Left forelimb (tissue), 1 donor: ENCODE data around the gene SUGP1.
"Not testable (repeated sequence)": the region's sequence is repeated elsewhere in the genome, so short reads cannot be mapped to it uniquely, and the experiment has no call there.

Experiments
- DNase-seq: peaks from one replicate; pipeline ENCODE4 v3.0.0-alpha.2; 2018; ENCODE audit warnings: low spot score

Gene SUGP1

DNA sequence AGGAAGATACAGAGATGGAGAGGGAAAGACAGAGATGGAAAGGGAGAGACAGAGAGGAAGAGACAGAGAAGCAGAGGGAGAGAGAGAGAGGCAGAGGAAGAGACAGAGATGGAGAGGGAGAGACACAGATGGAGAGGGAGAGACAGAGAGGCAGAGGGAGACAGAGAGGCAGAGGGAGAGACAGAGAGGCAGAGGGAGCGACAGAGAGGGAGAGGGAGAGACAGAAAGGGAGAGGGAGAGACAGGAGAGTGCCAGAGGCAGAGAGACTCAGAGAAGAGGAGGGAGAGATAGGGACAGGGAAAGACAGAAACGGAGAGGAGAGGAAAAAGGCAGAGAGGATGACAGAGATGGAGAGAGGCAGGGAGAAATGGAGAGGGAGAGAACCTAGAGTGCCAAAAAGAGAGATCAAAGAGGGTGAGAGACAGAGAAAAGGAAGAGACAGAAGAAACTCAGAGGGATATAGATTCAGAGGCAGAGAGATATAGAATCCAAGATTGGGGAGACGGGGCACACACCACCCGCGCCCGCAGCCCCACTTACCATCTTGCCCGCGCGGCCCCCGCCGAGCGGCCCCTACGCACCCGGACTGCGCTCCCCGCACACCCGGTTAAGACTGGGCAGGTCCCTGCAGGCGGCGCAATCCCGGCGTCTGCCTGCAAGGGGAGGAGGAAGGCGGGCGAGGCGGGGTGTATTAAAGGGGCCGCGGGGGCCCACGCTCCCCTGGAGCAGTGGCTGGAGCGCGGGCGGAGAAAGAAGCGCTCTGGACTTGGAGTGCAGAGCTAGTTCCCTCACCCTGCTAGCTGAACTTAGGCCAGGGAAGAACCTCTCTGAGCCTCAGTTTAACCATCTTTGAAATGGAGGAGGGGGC, 57.9 kb downstream of the SUGP1 start:
- no peak for DNase-seq

DNA sequence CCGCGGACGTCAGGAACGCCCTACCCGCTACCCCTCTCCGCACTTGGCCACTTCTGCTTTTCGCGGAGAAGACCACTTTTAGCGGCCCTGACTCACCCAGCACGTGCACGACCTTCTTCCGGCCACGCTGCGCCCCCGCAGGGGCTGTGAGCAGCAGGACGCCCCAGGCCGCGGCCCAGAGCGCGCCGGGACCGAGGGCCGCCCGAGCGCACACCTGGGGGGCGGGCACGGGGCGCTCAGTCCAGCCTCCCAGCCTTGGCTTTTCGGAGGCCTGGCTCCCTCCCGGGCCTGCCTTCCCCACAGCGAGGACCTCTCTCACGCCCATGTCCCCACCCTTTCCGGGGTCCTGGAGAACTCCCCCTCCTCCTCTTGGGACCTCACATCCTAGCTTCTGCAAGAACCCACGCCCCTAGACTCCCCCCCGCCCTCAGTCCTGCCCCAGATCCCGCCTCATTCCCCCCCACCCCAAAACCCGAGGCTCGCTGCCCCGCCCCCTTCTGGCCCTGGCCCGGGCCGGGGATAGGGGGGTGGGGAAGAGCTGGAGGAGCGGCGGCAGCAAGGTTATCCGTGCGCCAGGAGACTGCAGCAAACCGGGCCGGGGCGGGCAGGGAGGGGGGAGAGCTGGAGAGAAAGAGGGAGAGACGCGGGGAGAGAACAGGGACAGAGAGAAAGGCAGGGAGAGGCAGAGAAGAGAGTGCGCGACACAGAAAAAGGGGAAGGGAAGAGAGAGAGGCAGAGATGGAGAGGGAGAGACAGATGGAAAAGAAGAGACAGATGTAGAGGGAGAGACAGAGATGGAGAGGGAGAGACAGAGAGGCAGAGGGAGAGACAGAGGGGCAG, 58.7 kb downstream of the SUGP1 start:
- peak; percentile 62 for DNase-seq

DNA sequence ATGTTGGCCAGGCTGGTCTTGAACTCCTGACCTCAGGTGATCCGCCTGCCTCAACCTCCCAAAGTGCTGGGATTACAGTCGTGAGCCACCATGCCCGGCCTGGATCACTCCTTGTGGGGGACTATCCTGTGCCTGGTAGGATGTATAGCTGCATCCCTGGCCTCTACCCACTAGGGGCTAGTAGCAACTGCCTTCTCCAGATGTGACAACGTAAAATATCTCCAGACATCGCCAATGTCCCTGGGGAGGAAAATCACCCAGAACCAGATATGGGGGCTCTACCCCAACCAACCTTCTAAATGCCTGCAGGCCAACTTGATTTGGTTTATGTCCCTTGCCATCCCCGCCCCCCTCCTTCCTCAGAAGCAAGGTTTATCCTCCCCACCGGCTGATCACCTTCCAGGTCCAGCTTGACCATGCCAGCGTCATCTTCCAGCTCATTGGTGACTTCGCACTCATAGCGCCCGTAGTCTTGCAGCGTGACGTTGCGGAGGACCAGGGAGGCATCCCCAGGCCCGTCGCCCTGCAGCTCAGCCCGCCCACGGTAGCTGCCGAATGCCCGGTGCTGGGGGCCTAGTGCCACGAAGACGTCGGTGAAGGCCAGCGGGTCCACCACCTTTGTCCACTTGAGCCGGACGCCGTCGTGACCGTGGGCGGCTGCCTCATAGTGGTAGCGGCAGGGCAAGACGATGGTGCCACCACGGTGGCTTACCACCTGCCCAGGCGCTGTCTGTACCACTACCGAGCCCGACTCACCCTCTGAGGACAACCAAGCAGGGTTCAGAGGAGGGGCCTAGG, 59.7 kb downstream of the SUGP1 start:
- DNase-seq: peak; percentile 60

DNA sequence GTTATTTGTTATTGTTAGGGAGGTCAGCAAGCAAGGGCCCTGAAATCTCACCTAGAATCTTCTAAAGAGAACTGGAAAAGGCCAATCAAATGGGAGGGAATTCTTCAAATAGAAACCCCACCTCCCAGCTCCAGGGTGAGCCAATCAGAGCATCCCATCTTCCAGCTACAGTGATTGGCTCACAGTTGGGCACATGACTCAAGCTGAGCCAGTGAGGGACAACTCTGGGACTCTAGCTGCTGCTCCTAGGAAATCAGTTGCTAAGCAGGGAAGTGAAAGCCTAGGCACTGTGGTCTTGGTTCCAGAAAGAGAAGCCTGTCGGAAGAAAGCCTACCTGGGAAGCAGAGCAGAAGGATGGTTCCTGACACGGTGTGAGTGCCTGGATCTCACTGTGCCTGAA, 60.6 kb downstream of the SUGP1 start:
- DNase-seq: no peak

DNA sequence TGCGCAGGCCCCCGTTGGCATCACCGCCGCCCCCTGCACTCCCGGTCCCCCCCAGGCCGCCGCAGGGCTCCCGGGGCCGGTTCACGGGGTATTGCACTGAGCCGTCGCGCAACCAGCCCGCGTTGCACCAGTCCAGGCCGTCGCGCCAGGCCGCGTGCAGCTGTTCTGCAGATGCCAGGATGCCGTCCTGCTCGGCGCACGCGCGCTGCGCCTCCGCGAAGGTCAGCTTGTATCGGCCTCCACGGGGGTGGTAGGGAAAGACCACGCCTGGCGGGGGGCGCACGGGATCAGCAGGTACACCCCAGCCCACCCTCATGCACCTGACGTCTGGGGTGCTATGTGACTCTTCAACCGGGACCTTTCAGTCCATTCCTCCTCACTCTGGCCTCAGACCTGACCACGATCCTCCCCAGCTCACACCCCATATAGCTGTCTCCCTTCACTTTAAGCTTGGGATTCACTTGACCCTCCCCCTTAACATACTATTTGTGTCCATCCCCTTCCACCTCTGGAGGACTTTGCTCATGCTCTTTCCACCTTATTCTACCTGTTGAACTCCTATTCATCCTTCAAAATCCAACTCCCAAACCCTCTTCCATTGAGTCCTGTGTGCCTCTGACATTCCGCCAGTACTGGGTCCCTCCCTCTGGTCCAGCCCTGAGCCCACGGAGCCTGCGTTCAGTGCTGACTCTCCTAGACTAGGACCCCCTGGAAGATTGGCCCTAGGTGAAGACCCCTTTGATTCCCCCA, 61.5 kb downstream of the SUGP1 start:
- no peak for DNase-seq

DNA sequence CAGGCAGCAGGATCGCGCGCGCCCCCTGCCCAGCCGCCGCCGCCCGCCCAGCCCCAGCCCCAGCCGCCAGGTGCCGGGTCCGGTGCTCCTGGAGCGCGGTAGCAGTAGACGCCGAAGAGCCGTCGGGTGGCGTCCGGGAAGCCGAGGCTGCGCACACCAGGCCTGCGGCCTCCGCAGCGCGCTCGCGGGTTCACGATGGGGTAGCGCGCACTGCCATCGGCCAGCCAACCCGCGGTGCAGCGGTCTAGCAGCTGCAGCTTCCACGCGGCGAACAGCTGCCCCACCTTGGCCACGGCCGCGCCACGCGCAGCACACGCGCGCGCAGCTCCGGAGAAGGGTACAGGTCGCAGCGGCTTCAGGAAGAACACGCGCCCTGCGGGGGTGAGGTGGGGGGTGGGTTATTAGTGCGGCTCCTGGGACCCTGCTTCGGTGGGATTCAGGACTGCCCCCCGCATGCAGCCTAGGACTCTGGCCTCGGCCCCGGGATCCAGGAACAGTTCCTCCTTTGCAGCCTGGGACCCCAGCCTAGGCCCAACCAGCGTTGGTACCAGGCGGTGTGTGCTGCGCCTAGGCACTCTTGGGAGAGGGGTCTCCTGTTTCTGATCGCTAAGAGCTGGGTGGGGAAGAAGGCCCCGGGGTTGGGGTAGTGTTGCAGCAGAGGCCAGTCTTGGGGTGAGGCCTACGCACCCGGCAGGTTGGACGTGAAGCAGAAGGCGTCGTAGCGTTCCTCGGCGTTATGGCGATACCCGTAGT, 62.3 kb downstream of the SUGP1 start:
- no peak for DNase-seq

DNA sequence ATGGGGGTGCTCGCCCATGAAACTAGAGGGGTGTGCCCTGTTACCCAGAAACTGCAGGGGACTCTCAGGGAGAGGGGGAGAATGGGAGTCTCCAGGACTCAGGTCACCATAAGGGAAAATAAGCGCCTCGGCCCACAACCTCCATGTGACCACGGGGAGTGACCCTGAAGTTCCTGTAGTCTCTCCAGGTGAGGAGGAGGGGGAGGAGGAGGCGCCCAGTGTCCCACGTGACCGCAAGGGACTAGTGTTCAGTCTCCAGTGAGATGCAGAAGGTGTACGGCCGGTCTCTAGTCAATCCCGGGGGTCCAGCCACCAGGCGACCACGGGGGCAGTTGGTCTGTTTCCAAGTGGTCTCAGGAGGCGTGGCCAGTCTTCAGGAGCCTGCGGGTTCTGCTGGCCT, 63.2 kb downstream of the SUGP1 start:
- no peak for DNase-seq

DNA sequence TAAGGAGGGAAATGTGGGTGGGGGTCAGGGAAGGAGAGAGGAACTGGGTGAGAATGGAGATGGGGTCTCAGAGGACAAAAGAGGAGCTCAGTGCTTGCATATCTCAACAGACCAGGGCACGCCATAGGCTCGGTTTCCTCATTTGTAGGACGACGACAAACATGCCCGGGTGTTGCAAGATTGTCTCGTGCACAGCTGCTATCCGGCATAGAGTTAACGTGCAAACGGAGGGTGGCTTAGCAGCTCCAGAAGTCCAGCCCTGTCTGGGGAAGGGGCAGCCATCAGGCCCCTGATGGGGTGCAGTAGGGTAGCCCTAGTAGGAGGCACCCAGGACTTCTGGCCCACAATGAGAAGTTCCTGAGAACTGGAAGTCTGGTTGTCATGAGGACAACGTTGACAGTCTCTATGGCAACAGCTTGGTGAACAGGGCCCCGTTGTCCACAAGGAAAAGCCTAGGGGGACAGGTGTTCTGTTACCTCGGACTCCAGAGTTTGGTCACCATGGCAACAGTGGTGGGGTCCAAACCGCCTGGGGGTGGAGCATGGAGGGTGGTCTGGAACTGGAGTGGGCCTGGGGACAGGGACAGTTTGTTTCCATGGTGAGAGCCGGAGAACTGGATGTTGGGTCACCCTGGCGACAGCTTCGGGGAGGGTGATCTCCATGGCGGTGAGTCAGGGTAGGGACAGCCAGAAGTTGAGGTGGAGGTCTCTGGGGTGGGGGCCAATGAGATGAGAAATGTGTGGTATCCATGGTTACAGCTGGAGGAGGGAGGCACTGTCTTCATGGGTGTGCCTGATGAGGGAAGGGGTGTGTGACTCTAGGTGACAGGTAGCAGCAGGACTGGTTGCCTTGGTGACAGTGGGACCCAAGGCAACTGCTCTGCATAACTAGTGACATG, 64.0 kb downstream of the SUGP1 start:
- DNase-seq: no peak

GRCh38 chr19:19253409-19253808, 66.9 kb downstream of the SUGP1 start:
- DNase-seq: not testable (repeated sequence)

DNA sequence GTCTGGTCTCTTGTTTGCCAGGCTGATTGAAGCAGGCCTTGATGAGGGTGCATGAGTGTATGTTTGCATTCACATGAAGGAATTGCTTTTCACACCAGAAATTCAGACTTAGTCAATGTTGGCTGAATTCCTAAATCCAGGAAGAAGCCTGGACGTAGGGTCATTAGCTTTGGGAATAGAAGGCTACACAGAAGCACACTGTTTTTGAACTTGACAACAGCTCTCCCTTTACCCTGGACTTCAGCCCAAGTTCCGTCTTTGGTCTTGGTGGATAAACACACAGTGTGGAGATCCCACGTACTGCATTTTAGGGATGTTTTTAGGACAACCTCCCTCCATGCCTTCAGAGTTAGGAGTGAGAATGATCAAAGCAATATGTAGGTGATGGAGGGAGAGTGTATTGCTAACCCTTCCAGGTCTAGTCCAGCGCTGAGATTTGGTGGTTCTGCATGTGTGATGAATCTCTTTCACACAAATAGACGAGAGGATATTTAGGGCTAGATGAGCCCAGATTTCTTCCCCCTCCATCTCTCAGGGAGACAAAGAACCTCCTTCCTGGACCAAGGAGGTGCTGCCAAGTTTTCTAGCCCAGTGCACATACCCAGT, 70.0 kb downstream of the SUGP1 start:
- DNase-seq: no peak

GRCh38 chr19:19240476-19240875, 79.8 kb downstream of the SUGP1 start:
- DNase-seq: no peak

DNA sequence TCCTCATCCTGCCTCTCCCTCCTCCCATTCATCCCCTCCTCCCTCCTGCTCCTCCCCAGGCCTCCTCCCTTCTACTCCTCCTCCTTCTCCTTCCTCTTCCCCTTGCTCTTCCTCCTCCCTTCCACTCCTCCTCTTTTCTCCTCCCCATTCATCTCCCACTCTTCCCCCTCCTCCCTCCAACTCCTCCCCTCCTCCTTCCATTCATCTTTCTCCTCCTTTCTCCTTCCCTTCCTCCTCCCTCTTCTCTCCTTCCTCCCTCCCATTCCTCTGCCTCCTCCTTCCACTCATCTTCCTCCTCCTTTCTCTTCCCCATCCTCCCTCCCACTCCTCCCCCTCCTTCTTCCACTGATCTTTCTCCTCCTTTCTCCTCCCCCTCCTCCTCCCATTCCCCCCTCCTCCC, 80.6 kb downstream of the SUGP1 start:
- no peak for DNase-seq

- DNase-seq: no peak
Measured at GRCh38 chr19:19238126-19238894, 82.0 kb downstream of the SUGP1 start.

GRCh38 chr19:19236173-19236572, 84.1 kb downstream of the SUGP1 start:
- DNase-seq: no peak

GRCh38 chr19:19234220-19234816, 86.0 kb downstream of the SUGP1 start:
- DNase-seq: no peak

DNA sequence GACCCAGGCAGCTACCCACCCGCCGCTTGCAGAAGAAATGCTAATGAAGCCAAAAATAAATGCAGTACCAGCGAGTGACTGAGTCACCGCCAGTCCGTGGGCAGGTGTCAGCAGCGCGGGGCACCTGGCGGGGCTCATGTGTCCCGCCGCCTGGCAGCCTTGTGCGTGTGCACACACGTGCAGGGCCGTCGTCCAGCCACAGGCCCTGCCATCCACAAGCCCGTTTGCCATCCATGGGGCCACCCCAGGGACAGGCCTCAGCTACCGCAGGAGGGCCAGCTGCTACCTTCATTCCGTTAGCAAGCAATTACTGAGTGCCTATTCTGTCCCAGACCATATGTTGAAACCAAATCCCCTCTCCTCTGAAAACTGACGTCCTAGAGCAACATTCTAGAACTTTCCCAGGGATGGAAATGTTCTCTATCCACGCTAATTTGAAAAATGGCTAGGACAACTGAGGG, 88.0 kb downstream of the SUGP1 start:
- no peak for DNase-seq

DNA sequence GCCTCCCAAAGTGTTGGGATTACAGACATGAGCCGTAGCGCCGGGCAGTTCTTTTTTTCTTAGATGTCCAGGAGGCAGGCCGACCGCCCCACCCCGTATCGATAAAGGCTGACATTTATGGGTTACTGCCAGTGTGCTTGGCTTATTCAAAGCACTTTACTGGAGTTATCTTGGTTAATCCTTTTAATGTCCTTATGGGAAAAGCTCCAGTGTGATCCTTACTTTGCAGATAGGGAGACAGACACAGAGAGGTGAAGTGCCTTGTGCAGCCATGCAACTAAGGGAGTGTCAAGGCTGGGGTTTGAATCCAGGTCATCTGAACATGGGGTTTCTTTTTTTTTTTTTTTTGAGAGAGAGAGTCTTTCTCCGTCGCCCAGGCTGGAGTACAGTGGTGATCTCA, 89.3 kb downstream of the SUGP1 start:
- DNase-seq: no peak

GRCh38 chr19:19229701-19230100, 90.6 kb downstream of the SUGP1 start:
- no peak for DNase-seq
